ENCODE data around the gene IER5.

The IER5 gene

GRCh38 chr1:181099152-181100014, 10.9 kb downstream of the IER5 start:
- DNase-seq, result no peak

- DNase-seq, result no peak
Measured at GRCh38 chr1:181100015-181100905, 11.8 kb downstream of the IER5 start.

- DNase-seq, result no peak
Measured at GRCh38 chr1:181100934-181101333, 12.4 kb downstream of the IER5 start.

GRCh38 chr1:181101581-181102226, 13.2 kb downstream of the IER5 start:
- no peak for DNase-seq

GRCh38 chr1:181102841-181103240, 14.3 kb downstream of the IER5 start:
- DNase-seq, result no peak

GRCh38 chr1:181103399-181103798, 14.9 kb downstream of the IER5 start:
- no peak for DNase-seq

- DNase-seq, result no peak
Measured at GRCh38 chr1:181104042-181104789, 15.7 kb downstream of the IER5 start.

- peak; percentile 58 for DNase-seq
Measured at GRCh38 chr1:181104790-181105133, 16.3 kb downstream of the IER5 start.

GRCh38 chr1:181105134-181106021, 16.9 kb downstream of the IER5 start:
- DNase-seq, result peak; percentile 95

- no peak for DNase-seq
Measured at GRCh38 chr1:181106022-181106312, 17.5 kb downstream of the IER5 start.

GRCh38 chr1:181106479-181106878, 18.0 kb downstream of the IER5 start:
- DNase-seq, result no peak

- DNase-seq, result no peak
Measured at GRCh38 chr1:181107711-181108110, 19.2 kb downstream of the IER5 start.

- DNase-seq, result no peak
Measured at GRCh38 chr1:181108304-181108867, 19.9 kb downstream of the IER5 start.

- no peak for DNase-seq
Measured at GRCh38 chr1:181110013-181110412, 21.5 kb downstream of the IER5 start.

GRCh38 chr1:181111559-181111958, 23.1 kb downstream of the IER5 start:
- DNase-seq, result no peak

- no peak for DNase-seq
Measured at GRCh38 chr1:181112071-181112929, 23.8 kb downstream of the IER5 start.

GRCh38 chr1:181113059-181113641, 24.6 kb downstream of the IER5 start:
- DNase-seq, result no peak

GRCh38 chr1:181114574-181115367, 26.3 kb downstream of the IER5 start:
- DNase-seq, result no peak

- no peak for DNase-seq
Measured at GRCh38 chr1:181115368-181115684, 26.8 kb downstream of the IER5 start.

Data from CD4-positive, alpha-beta T cell treated with Interleukin-10 for 1 hour (primary cell).